Raji (cell line): ENCODE results near the gene RSPH3.

ENCODE experiments used
- POLR2A ChIP-seq: IDR thresholded peaks from 2 replicates; pipeline ENCODE4 v1.6.1; 2011; ENCODE audit warnings: low read depth, low read length, control low read depth; ENCODE audit not compliant: insufficient read depth

RSPH3 gene

GRCh38 chr6:159035891-159036290 lies 35.9 kb upstream of the RSPH3 start:
- no peak for TF ChIP-seq POLR2A

GRCh38 chr6:159033160-159034049 lies 33.4 kb upstream of the RSPH3 start:
- no peak for TF ChIP-seq POLR2A

GRCh38 chr6:159031846-159032245 lies 31.8 kb upstream of the RSPH3 start:
- no peak for TF ChIP-seq POLR2A

GRCh38 chr6:159030168-159030567 lies 30.2 kb upstream of the RSPH3 start:
- no peak for TF ChIP-seq POLR2A

GRCh38 chr6:159023893-159024292 lies 23.9 kb upstream of the RSPH3 start:
- no peak for TF ChIP-seq POLR2A

GRCh38 chr6:159020011-159020410 lies 20.0 kb upstream of the RSPH3 start:
- no peak for TF ChIP-seq POLR2A

GRCh38 chr6:159017757-159018559 lies 18.0 kb upstream of the RSPH3 start:
- TF ChIP-seq POLR2A = no peak

GRCh38 chr6:159014406-159014805 lies 14.4 kb upstream of the RSPH3 start:
- no peak for TF ChIP-seq POLR2A

- TF ChIP-seq POLR2A = no peak
Observed at GRCh38 chr6:159013229-159013628, 13.2 kb upstream of the RSPH3 start.

GRCh38 chr6:159012201-159012600 lies 12.2 kb upstream of the RSPH3 start:
- no peak for TF ChIP-seq POLR2A

- no peak for TF ChIP-seq POLR2A
Observed at GRCh38 chr6:159008656-159009288, 8.8 kb upstream of the RSPH3 start.

- TF ChIP-seq POLR2A = no peak
Observed at GRCh38 chr6:159007510-159007909, 7.5 kb upstream of the RSPH3 start.

- TF ChIP-seq POLR2A = no peak
Observed at GRCh38 chr6:159005436-159005835, 5.4 kb upstream of the RSPH3 start.

GRCh38 chr6:159004592-159004991 lies 4.6 kb upstream of the RSPH3 start:
- TF ChIP-seq POLR2A = no peak

- TF ChIP-seq POLR2A = no peak
Observed at GRCh38 chr6:159002432-159003155, 2.6 kb upstream of the RSPH3 start.

- TF ChIP-seq POLR2A = no peak
Observed at GRCh38 chr6:158999154-158999665, 792 bp downstream of the RSPH3 start.
